ENCODE measurements around the gene DRD2. TPM values are rescaled to one million over a fixed set of nuclear protein-coding genes. Genes with fewer than 3 reads are reported as not detected.

Gene DRD2
- total and polyA plus RNA-seq, 2 experiments from 2014 or later = 0.59 to 0.67 TPM

DNA sequence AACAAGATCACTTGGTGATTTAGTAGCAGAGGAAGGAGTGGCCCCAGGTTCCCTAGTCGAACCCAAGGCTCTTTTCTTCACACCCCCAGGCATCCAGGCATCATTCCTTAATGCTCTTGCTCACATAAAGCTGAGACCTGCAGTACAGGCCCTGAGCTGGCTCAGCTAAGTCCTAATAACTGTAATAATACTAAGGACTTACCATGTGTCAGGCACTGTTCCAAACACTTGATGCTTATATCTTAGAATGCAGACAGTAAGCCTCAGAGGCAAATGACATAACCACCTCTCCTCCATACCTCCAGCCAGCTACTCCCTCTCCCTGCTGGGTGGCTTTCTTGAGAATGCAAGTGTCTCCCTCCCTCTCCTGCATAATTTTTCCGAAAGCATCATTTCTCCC, 54.4 kb downstream of the DRD2 start:
- Histone ChIP-seq H2AFZ (no peak overlapping the region), H3K36me3 (replicated peaks; ENCODE audit: insufficient read depth, low read depth) (no peaks in the 10 kb centered on the region), H3K27me3 (no peaks in the 10 kb centered on the region), H4K20me1 (ENCODE audit: insufficient read depth, poor library complexity, severe bottlenecking) (no peaks in the 10 kb centered on the region), H3K27ac (no peak overlapping the region), H3K4me3 (no peak overlapping the region), H3K4me2 (no peak overlapping the region), H3K4me1 (ENCODE audit: insufficient read depth) (no peaks in the 10 kb centered on the region), H3K79me2 (no peaks in the 10 kb centered on the region), H3K9me3 (ENCODE audit: low read depth) (no peaks in the 10 kb centered on the region), H3K9me2 (replicated peaks; ENCODE audit: insufficient read depth) (no peaks in the 10 kb centered on the region)
- no peak for DNase-seq (ENCODE audit: low spot score)
- TF ChIP-seq, protein P1, sequence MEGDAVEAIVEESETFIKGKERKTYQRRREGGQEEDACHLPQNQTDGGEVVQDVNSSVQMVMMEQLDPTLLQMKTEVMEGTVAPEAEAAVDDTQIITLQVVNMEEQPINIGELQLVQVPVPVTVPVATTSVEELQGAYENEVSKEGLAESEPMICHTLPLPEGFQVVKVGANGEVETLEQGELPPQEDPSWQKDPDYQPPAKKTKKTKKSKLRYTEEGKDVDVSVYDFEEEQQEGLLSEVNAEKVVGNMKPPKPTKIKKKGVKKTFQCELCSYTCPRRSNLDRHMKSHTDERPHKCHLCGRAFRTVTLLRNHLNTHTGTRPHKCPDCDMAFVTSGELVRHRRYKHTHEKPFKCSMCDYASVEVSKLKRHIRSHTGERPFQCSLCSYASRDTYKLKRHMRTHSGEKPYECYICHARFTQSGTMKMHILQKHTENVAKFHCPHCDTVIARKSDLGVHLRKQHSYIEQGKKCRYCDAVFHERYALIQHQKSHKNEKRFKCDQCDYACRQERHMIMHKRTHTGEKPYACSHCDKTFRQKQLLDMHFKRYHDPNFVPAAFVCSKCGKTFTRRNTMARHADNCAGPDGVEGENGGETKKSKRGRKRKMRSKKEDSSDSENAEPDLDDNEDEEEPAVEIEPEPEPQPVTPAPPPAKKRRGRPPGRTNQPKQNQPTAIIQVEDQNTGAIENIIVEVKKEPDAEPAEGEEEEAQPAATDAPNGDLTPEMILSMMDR (IDR thresholded peaks at IDR 0.05; ENCODE audit: poor library complexity) = no peak
- TF ChIP-seq EZH2phosphoT487 (IDR thresholded peaks at IDR 0.05; ENCODE audit: low read depth, severe bottlenecking, unreplicated experiment) = no peak
- no peak for TF ChIP-seq EZH2 (IDR thresholded peaks at IDR 0.05; ENCODE audit: borderline replicate concordance)
- 43% methylated on average over 2 of the region's 2 CpGs for WGBS (ENCODE audit: low lambda C conversion rate, missing lambda C conversion rate)

DNA sequence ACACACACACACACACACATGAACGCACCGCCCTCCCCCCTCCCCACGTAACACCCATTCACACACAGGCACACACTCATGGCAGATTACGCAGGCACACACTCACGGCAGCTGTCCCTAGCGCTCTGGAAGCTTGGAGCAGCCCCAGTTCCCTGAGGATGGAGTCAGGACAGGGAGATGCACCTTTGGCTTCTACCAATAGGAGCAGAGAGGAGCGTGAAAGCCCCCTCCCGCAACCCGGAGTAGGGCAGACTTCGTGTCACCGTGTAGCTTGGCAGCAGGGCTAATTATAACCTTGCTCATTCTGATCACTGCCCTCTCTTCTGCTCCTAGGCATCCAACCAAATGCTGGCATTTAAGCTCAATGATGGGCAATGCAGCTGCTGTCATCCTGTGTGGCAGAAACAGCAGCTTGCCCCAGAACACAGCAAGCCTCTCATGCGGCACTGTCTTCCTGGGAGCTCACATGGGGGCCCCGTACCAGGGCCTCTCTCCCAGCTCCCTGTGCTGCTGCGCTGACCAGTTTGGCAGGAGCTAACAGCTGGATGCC, 55.7 kb downstream of the DRD2 start:
- no peak overlapping the region for H3K27ac ChIP-seq
- no peak overlapping the region for H3K4me3 ChIP-seq
- no peak overlapping the region for H3K4me2 ChIP-seq
- no peaks in the 10 kb centered on the region for H4K20me1 ChIP-seq (ENCODE audit: insufficient read depth, poor library complexity, severe bottlenecking)
- no peaks in the 10 kb centered on the region for H3K9me2 ChIP-seq (replicated peaks; ENCODE audit: insufficient read depth)
- DNase-seq (ENCODE audit: low spot score) = no peak
- WGBS (ENCODE audit: low lambda C conversion rate, missing lambda C conversion rate) = 81% methylated on average over 9 of the region's 14 CpGs
- H3K79me2 ChIP-seq = no peaks in the 10 kb centered on the region
- no peaks in the 10 kb centered on the region for H3K36me3 ChIP-seq (replicated peaks; ENCODE audit: insufficient read depth, low read depth)
- no peaks in the 10 kb centered on the region for H3K4me1 ChIP-seq (ENCODE audit: insufficient read depth)
- H3K27me3 ChIP-seq = no peaks in the 10 kb centered on the region
- no peaks in the 10 kb centered on the region for H3K9me3 ChIP-seq (ENCODE audit: low read depth)
- no peak overlapping the region for H2AFZ ChIP-seq
- TF ChIP-seq, protein P1 (IDR thresholded peaks at IDR 0.05; ENCODE audit: poor library complexity) = no peak
- TF ChIP-seq EZH2 (IDR thresholded peaks at IDR 0.05; ENCODE audit: borderline replicate concordance) = no peak
- no peak for TF ChIP-seq EZH2phosphoT487 (IDR thresholded peaks at IDR 0.05; ENCODE audit: low read depth, severe bottlenecking, unreplicated experiment)

DNA sequence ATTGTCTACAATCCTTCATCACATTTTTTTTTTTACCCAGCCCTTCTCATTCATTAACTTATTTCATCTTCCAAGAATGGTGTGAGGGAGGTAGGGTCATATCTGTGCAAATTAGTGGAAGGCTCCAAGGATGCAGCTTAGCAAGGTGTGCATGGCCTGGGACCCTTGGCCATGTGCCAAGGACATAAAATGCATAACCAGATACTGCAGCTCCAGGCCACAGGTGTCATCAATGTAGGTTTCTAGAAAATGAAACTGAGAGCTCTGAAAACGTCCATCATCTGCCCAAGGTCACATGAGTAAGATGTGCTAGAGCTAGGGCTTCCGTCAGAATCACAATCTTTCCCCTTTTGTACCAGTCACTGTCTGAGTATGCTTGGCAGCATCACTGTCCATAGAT, 57.8 kb downstream of the DRD2 start:
- no peaks in the 10 kb centered on the region for H3K9me3 ChIP-seq (ENCODE audit: low read depth)
- DNase-seq (ENCODE audit: low spot score) = no peak
- H3K27ac ChIP-seq = no peak overlapping the region
- no peak overlapping the region for H3K4me3 ChIP-seq
- H3K27me3 ChIP-seq = no peaks in the 10 kb centered on the region
- H4K20me1 ChIP-seq (ENCODE audit: insufficient read depth, poor library complexity, severe bottlenecking) = no peaks in the 10 kb centered on the region
- no peaks in the 10 kb centered on the region for H3K36me3 ChIP-seq (replicated peaks; ENCODE audit: insufficient read depth, low read depth)
- H3K4me1 ChIP-seq (ENCODE audit: insufficient read depth) = no peaks in the 10 kb centered on the region
- H3K79me2 ChIP-seq = no peaks in the 10 kb centered on the region
- TF ChIP-seq, protein P1 (IDR thresholded peaks at IDR 0.05; ENCODE audit: poor library complexity) = no peak
- TF ChIP-seq EZH2 (IDR thresholded peaks at IDR 0.05; ENCODE audit: borderline replicate concordance) (no peak), EZH2phosphoT487 (IDR thresholded peaks at IDR 0.05; ENCODE audit: low read depth, severe bottlenecking, unreplicated experiment) (no peak)
- H3K4me2 ChIP-seq = no peak overlapping the region
- WGBS (ENCODE audit: low lambda C conversion rate, missing lambda C conversion rate) = 79% methylated on average over 2 of the region's 2 CpGs
- H2AFZ ChIP-seq = no peak overlapping the region
- H3K9me2 ChIP-seq (replicated peaks; ENCODE audit: insufficient read depth) = no peaks in the 10 kb centered on the region
